Peyer's patch (tissue), 4 donors: ENCODE measurements around the gene TMEM267.

Source experiments
- POLR2A ChIP-seq, 2 donors: fragments of 450-650 bp; IDR thresholded peaks; one replicate each; pipeline ENCODE4 v1.5.1; 2017; ENCODE audit warnings: antibody characterized with exemption in 2 of 2, mild to moderate bottlenecking in 2 of 2, moderate library complexity in 2 of 2
- TF ChIP-seq, protein P1 (sequence below), 6 experiments: fragments of 450-650 bp in 4 of 6; fragments of 200-600 bp in 2 of 6; sonication (generic) in 1 of 6; IDR thresholded peaks; one replicate each; pipeline ENCODE4 v1.5.1; 2017 to 2019; ENCODE audit warnings: antibody characterized with exemption in 6 of 6, mild to moderate bottlenecking in 3 of 6, moderate library complexity in 1 of 6

- TF ChIP-seq, protein P1, sequence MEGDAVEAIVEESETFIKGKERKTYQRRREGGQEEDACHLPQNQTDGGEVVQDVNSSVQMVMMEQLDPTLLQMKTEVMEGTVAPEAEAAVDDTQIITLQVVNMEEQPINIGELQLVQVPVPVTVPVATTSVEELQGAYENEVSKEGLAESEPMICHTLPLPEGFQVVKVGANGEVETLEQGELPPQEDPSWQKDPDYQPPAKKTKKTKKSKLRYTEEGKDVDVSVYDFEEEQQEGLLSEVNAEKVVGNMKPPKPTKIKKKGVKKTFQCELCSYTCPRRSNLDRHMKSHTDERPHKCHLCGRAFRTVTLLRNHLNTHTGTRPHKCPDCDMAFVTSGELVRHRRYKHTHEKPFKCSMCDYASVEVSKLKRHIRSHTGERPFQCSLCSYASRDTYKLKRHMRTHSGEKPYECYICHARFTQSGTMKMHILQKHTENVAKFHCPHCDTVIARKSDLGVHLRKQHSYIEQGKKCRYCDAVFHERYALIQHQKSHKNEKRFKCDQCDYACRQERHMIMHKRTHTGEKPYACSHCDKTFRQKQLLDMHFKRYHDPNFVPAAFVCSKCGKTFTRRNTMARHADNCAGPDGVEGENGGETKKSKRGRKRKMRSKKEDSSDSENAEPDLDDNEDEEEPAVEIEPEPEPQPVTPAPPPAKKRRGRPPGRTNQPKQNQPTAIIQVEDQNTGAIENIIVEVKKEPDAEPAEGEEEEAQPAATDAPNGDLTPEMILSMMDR (IDR thresholded peaks at IDR 0.05): no peak
- no peak for TF ChIP-seq POLR2A (IDR thresholded peaks at IDR 0.05)
These were observed 54.0 kb downstream of the TMEM267 start for GRCh38 chr5:43429706-43430105.
